Vagina (tissue), 2 donors: ENCODE measurements around the gene ALDH16A1. TPM values are rescaled to one million over a fixed set of nuclear protein-coding genes. Genes with fewer than 3 reads are reported as not detected.

Source experiments
- microRNA counts, 2 donors: library from miRNA; unstranded; fragments of <30 nt; microRNA quantifications; one replicate each; lab custom pipeline; 2016 to 2017
- microRNA-seq: library from miRNA; unstranded; fragments of <30 nt; microRNA quantifications from one replicate; pipeline ENCODE4, GENCODE V29; 2017; ENCODE audit warnings: borderline number of aligned reads, borderline replicate concordance
- small RNA-seq: library from RNA; depleted of rRNA; stranded (forward); fragments of <200 nt; gene quantifications from one replicate; pipeline ENCODE3, GENCODE V24; 2016
- total RNA-seq: library from RNA; depleted of rRNA; stranded (reverse); fragments of >200 nt; gene quantifications from one replicate; pipeline ENCODE4 v1.2.3, GENCODE V29; 2016

Gene ALDH16A1
- total RNA-seq, 1 donor from 2014 or later: 29.5 TPM

MicroRNA genes within 50 kb of the gene (microRNA counts, 767-probe panel; counts per million panel counts)
- 7,725 to 7,929 counts per million in 2 donors for microRNA hsa-miR-150-5p (lab: Ali Mortazavi, UCI)

Small RNA genes lying within 50 kb of the gene (microRNA-seq; reads per million reads assigned to microRNA genes)
- gene MIR150: 788 reads per million, percentile 74 among the genes with 10 or more reads in this experiment

Small RNA genes lying within 50 kb of the gene (small RNA-seq; reads per million reads assigned to genes)
- gene COX6CP7 (not detected), gene MIR150 (70.0 reads per million, percentile 97 among the genes with 10 or more reads in this experiment), gene SNORD32A (not detected), gene SNORD33 (not detected), gene SNORD34 (not detected), gene SNORD35A (not detected), gene SNORD35B (not detected)

Other genes starting within 250 kb of the ALDH16A1 start
- gene SLC6A16, start 128.0 kb upstream of the ALDH16A1 start, total RNA-seq: 2.5 TPM
- gene CD37, start 117.8 kb upstream of the ALDH16A1 start, total RNA-seq: 22.1 TPM
- 20.4 TPM for gene TEAD2, start 90.8 kb upstream of the ALDH16A1 start, total RNA-seq
- gene DKKL1, start 89.3 kb upstream of the ALDH16A1 start, total RNA-seq: not detected
- not detected for gene KASH5, start 65.0 kb upstream of the ALDH16A1 start, total RNA-seq
- gene PTH2, start 29.8 kb upstream of the ALDH16A1 start, total RNA-seq: not detected
- not detected for gene GFY, start 27.8 kb upstream of the ALDH16A1 start, total RNA-seq
- gene SLC17A7, start 11.7 kb upstream of the ALDH16A1 start, total RNA-seq: 0.74 TPM
- gene PIH1D1, start 1.4 kb upstream of the ALDH16A1 start, total RNA-seq: 96.3 TPM
- gene FLT3LG, start 21.0 kb downstream of the ALDH16A1 start, total RNA-seq: 10.1 TPM
- 3,900 TPM for gene RPL13A, start 34.4 kb downstream of the ALDH16A1 start, total RNA-seq
- gene RPS11, start 43.2 kb downstream of the ALDH16A1 start, total RNA-seq: 4,897 TPM
- gene FCGRT, start 59.4 kb downstream of the ALDH16A1 start, total RNA-seq: 166 TPM
- 22.6 TPM for gene RCN3, start 74.8 kb downstream of the ALDH16A1 start, total RNA-seq
- 72.2 TPM for gene NOSIP, start 127.3 kb downstream of the ALDH16A1 start, total RNA-seq
- 5.4 TPM for gene PRRG2, start 128.1 kb downstream of the ALDH16A1 start, total RNA-seq
- gene PRR12, start 138.0 kb downstream of the ALDH16A1 start, total RNA-seq: 15.5 TPM
- 112 TPM for gene RRAS, start 186.9 kb downstream of the ALDH16A1 start, total RNA-seq
- 20.4 TPM for gene SCAF1, start 189.0 kb downstream of the ALDH16A1 start, total RNA-seq
- gene IRF3, start 212.6 kb downstream of the ALDH16A1 start, total RNA-seq: 59.4 TPM
- 14.7 TPM for gene BCL2L12, start 212.7 kb downstream of the ALDH16A1 start, total RNA-seq
- 156 TPM for gene PRMT1, start 224.0 kb downstream of the ALDH16A1 start, total RNA-seq
- gene ADM5, start 236.4 kb downstream of the ALDH16A1 start, total RNA-seq: 2.7 TPM
- gene CPT1C, start 237.9 kb downstream of the ALDH16A1 start, total RNA-seq: 12.3 TPM